ENCODE data around the gene UNC13B. TPM values are rescaled to one million over a fixed set of nuclear protein-coding genes. Genes with fewer than 3 reads are reported as not detected.

The UNC13B gene
- total RNA-seq, 1 donor from 2014 or later: 16.8 TPM

- no peak for TF ChIP-seq CTCF (IDR thresholded peaks at IDR 0.05; ENCODE audit: insufficient read depth, low read length, severe bottlenecking)
- Histone ChIP-seq H3K4me3 (ENCODE audit: low read depth, low read length) (no peak overlapping the region), H3K36me3 (ENCODE audit: control insufficient read depth, insufficient read depth, low read length) (no peaks in the 10 kb centered on the region), H3K27me3 (ENCODE audit: control insufficient read depth, insufficient read depth, low read length) (no peaks in the 10 kb centered on the region)
- no peak for FAIRE-seq
- no peak for DNase-seq (ENCODE audit: low read depth)
Measured at GRCh38 chr9:35280399-35280798, 118.6 kb downstream of the UNC13B start.

GRCh38 chr9:35285731-35286130, 123.9 kb downstream of the UNC13B start:
- FAIRE-seq (no peak), DNase-seq (ENCODE audit: low read depth) (no peak)
- Histone ChIP-seq H3K27me3 (ENCODE audit: control insufficient read depth, insufficient read depth, low read length) (no peaks in the 10 kb centered on the region), H3K36me3 (ENCODE audit: control insufficient read depth, insufficient read depth, low read length) (no peaks in the 10 kb centered on the region), H3K4me3 (ENCODE audit: low read depth, low read length) (no peak overlapping the region)
- TF ChIP-seq CTCF (IDR thresholded peaks at IDR 0.05; ENCODE audit: insufficient read depth, low read length, severe bottlenecking): no peak

- FAIRE-seq: no peak
- DNase-seq (ENCODE audit: low read depth): no peak
Measured at GRCh38 chr9:35286381-35286780, 124.6 kb downstream of the UNC13B start.

GRCh38 chr9:35287987-35288632, 126.3 kb downstream of the UNC13B start:
- no peaks in the 10 kb centered on the region for H3K27me3 ChIP-seq (ENCODE audit: control insufficient read depth, insufficient read depth, low read length)
- FAIRE-seq: no peak
- no peaks in the 10 kb centered on the region for H3K36me3 ChIP-seq (ENCODE audit: control insufficient read depth, insufficient read depth, low read length)
- TF ChIP-seq CTCF (IDR thresholded peaks at IDR 0.05; ENCODE audit: insufficient read depth, low read length, severe bottlenecking): no peak
- DNase-seq (ENCODE audit: low read depth): peak; percentile 75
- no peak overlapping the region for H3K4me3 ChIP-seq (ENCODE audit: low read depth, low read length)

More at GRCh38 chr9:35286381-35286780, 124.6 kb downstream of the UNC13B start:
- Histone ChIP-seq H3K4me3 (ENCODE audit: low read depth, low read length) (no peak overlapping the region), H3K36me3 (ENCODE audit: control insufficient read depth, insufficient read depth, low read length) (no peaks in the 10 kb centered on the region), H3K27me3 (ENCODE audit: control insufficient read depth, insufficient read depth, low read length) (no peaks in the 10 kb centered on the region)
- no peak for TF ChIP-seq CTCF (IDR thresholded peaks at IDR 0.05; ENCODE audit: insufficient read depth, low read length, severe bottlenecking)

GRCh38 chr9:35288778-35289177, 127.0 kb downstream of the UNC13B start:
- no peak for TF ChIP-seq CTCF (IDR thresholded peaks at IDR 0.05; ENCODE audit: insufficient read depth, low read length, severe bottlenecking)
- FAIRE-seq (no peak), DNase-seq (ENCODE audit: low read depth) (peak; percentile 31)
- no peaks in the 10 kb centered on the region for H3K36me3 ChIP-seq (ENCODE audit: control insufficient read depth, insufficient read depth, low read length)
- H3K27me3 ChIP-seq (ENCODE audit: control insufficient read depth, insufficient read depth, low read length): no peaks in the 10 kb centered on the region
- H3K4me3 ChIP-seq (ENCODE audit: low read depth, low read length): no peak overlapping the region

Data from bronchial epithelial cell (primary cell).